Activated T-cell treated with anti-CD3 and anti-CD28 coated beads for 4 hours (primary cell): ENCODE measurements around the gene INVS.
"Not testable (repeated sequence)": the region's sequence is repeated elsewhere in the genome, so short reads cannot be mapped to it uniquely, and the experiment has no call there.

Source experiments
- DNase-seq: peaks from one replicate; pipeline ENCODE4 v3.0.0-alpha.2; 2020

The INVS gene

GRCh38 chr9:100206899-100207298 lies 107.9 kb downstream of the INVS start:
- DNase-seq, result no peak

- no peak for DNase-seq
Observed at GRCh38 chr9:100208673-100209072, 109.6 kb downstream of the INVS start.

- no peak for DNase-seq
Observed at GRCh38 chr9:100211476-100211875, 112.4 kb downstream of the INVS start.

- no peak for DNase-seq
Observed at GRCh38 chr9:100213730-100214477, 114.9 kb downstream of the INVS start.

GRCh38 chr9:100216178-100216787 lies 117.2 kb downstream of the INVS start:
- DNase-seq, result peak; percentile 46

GRCh38 chr9:100217536-100217935 lies 118.5 kb downstream of the INVS start:
- no peak for DNase-seq

GRCh38 chr9:100219347-100219746 lies 120.3 kb downstream of the INVS start:
- DNase-seq, result no peak

GRCh38 chr9:100220936-100221335 lies 121.9 kb downstream of the INVS start:
- DNase-seq, result no peak

GRCh38 chr9:100221538-100221937 lies 122.5 kb downstream of the INVS start:
- DNase-seq, result no peak

- no peak for DNase-seq
Observed at GRCh38 chr9:100222674-100223073, 123.6 kb downstream of the INVS start.

GRCh38 chr9:100227636-100228035 lies 128.6 kb downstream of the INVS start:
- no peak for DNase-seq

- no peak for DNase-seq
Observed at GRCh38 chr9:100228352-100228869, 129.4 kb downstream of the INVS start.

GRCh38 chr9:100229136-100229535 lies 130.1 kb downstream of the INVS start:
- DNase-seq, result no peak

GRCh38 chr9:100229561-100229960 lies 130.5 kb downstream of the INVS start:
- DNase-seq, result no peak

- DNase-seq, result not testable (repeated sequence)
Observed at GRCh38 chr9:100236986-100237385, 137.9 kb downstream of the INVS start.

GRCh38 chr9:100240512-100240911 lies 141.5 kb downstream of the INVS start:
- DNase-seq, result no peak

GRCh38 chr9:100267211-100267610 lies 168.2 kb downstream of the INVS start:
- no peak for DNase-seq

- DNase-seq, result no peak
Observed at GRCh38 chr9:100268271-100268670, 169.2 kb downstream of the INVS start.

- DNase-seq, result no peak
Observed at GRCh38 chr9:100269656-100270055, 170.6 kb downstream of the INVS start.

GRCh38 chr9:100277166-100277979 lies 178.3 kb downstream of the INVS start:
- DNase-seq, result no peak

- DNase-seq, result no peak
Observed at GRCh38 chr9:100281066-100281465, 182.0 kb downstream of the INVS start.

GRCh38 chr9:100281676-100282387 lies 182.8 kb downstream of the INVS start:
- DNase-seq, result no peak

- no peak for DNase-seq
Observed at GRCh38 chr9:100282388-100282719, 183.3 kb downstream of the INVS start.
